ENCODE measurements around the gene RNF123.

The RNF123 gene

GRCh38 chr3:49663831-49664230, 25.5 kb upstream of the RNF123 start:
- Histone ChIP-seq H2AFZ (ENCODE audit: low read length) (no peak overlapping the region), H3K36me3 (ENCODE audit: insufficient read depth, low read length) (no peaks in the 10 kb centered on the region), H3K4me1 (ENCODE audit: insufficient read depth, low read length, severe bottlenecking) (no peaks in the 10 kb centered on the region), H3F3A (ENCODE audit: insufficient read depth, low read length) (no peaks in the 10 kb centered on the region), H3K4me3 (ENCODE audit: low read depth, low read length, poor library complexity, severe bottlenecking) (no peak overlapping the region), H3K4me2 (ENCODE audit: low read length) (no peak overlapping the region), H3K9ac (ENCODE audit: low read length) (no peak overlapping the region), H3K27ac (ENCODE audit: low read depth, low read length, poor library complexity, severe bottlenecking) (no peak overlapping the region), H3K27me3 (ENCODE audit: insufficient read depth, low read length) (no peaks in the 10 kb centered on the region), H4K20me1 (ENCODE audit: insufficient read depth, low read length) (no peaks in the 10 kb centered on the region), H3K9me3 (ENCODE audit: low read length) (no peaks in the 10 kb centered on the region), H3K9me2 (ENCODE audit: low read depth, low read length) (no peaks in the 10 kb centered on the region), H3K79me2 (ENCODE audit: insufficient read depth, low read length) (no peaks in the 10 kb centered on the region)
- no peak for TF ChIP-seq EZH2 (IDR thresholded peaks at IDR 0.05; ENCODE audit: borderline replicate concordance, low read length)
- TF ChIP-seq CTCF (IDR thresholded peaks at IDR 0.05; ENCODE audit: low read length): no peak

GRCh38 chr3:49664300-49664699, 25.1 kb upstream of the RNF123 start:
- Histone ChIP-seq H3K79me2 (ENCODE audit: insufficient read depth, low read length) (no peaks in the 10 kb centered on the region), H2AFZ (ENCODE audit: low read length) (no peak overlapping the region), H3K9me3 (ENCODE audit: low read length) (no peaks in the 10 kb centered on the region), H3K9ac (ENCODE audit: low read length) (no peak overlapping the region), H3K4me2 (ENCODE audit: low read length) (no peak overlapping the region), H4K20me1 (ENCODE audit: insufficient read depth, low read length) (no peaks in the 10 kb centered on the region), H3K27me3 (ENCODE audit: insufficient read depth, low read length) (no peaks in the 10 kb centered on the region), H3K4me1 (ENCODE audit: insufficient read depth, low read length, severe bottlenecking) (no peaks in the 10 kb centered on the region), H3K9me2 (ENCODE audit: low read depth, low read length) (no peaks in the 10 kb centered on the region), H3K36me3 (ENCODE audit: insufficient read depth, low read length) (no peaks in the 10 kb centered on the region), H3K27ac (ENCODE audit: low read depth, low read length, poor library complexity, severe bottlenecking) (no peak overlapping the region), H3K4me3 (ENCODE audit: low read depth, low read length, poor library complexity, severe bottlenecking) (no peak overlapping the region), H3F3A (ENCODE audit: insufficient read depth, low read length) (no peaks in the 10 kb centered on the region)
- TF ChIP-seq EZH2 (IDR thresholded peaks at IDR 0.05; ENCODE audit: borderline replicate concordance, low read length) (no peak), CTCF (IDR thresholded peaks at IDR 0.05; ENCODE audit: low read length) (no peak)

DNA sequence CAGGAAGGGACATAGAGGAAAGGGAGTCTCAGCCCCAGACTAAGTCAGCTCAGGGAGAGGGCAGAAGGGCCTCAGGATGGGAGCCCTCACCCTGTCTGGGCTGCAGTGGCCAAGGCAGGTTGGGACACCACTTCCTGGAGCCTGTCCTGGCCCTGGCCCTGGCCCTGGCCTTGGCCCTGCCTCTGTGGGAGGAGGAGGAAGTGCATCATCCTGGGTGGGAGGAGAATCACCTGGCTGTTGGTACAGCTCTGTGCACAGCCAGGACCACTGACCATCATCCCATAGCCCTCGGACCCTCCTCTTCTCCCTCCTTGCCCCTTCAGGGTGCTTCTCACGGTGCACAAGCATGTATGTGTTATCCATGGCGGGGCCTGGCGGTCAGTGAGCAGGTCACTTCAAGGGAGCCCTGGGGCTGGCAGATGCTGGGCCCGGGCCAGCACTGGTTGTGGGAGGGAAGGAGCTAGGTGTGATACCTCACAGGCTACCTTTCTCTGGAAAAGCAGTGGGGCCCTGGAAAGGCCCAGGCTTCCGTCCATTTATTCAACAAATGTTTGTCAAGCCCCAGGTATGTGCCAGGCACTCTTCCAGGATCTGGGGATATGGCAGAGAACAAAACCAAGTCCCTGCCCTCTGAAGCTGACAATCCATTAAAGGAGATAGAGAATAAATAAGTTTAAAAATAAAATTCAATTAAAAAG, 23.4 kb upstream of the RNF123 start:
- no peak overlapping the region for H2AFZ ChIP-seq (ENCODE audit: low read length)
- H3K27ac ChIP-seq (ENCODE audit: low read depth, low read length, poor library complexity, severe bottlenecking): no peak overlapping the region

More for the DNA sequence above, 23.4 kb upstream of the RNF123 start:
- Histone ChIP-seq H3K9ac (ENCODE audit: low read length) (no peak overlapping the region), H3K9me3 (ENCODE audit: low read length) (no peaks in the 10 kb centered on the region), H3F3A (ENCODE audit: insufficient read depth, low read length) (no peaks in the 10 kb centered on the region), H3K79me2 (ENCODE audit: insufficient read depth, low read length) (no peaks in the 10 kb centered on the region), H3K4me1 (ENCODE audit: insufficient read depth, low read length, severe bottlenecking) (no peaks in the 10 kb centered on the region), H3K4me2 (ENCODE audit: low read length) (no peak overlapping the region), H4K20me1 (ENCODE audit: insufficient read depth, low read length) (no peaks in the 10 kb centered on the region), H3K4me3 (ENCODE audit: low read depth, low read length, poor library complexity, severe bottlenecking) (no peak overlapping the region), H3K9me2 (ENCODE audit: low read depth, low read length) (no peaks in the 10 kb centered on the region), H3K27me3 (ENCODE audit: insufficient read depth, low read length) (no peaks in the 10 kb centered on the region), H3K36me3 (ENCODE audit: insufficient read depth, low read length) (no peaks in the 10 kb centered on the region)
- TF ChIP-seq CTCF (IDR thresholded peaks at IDR 0.05; ENCODE audit: low read length) (no peak), EZH2 (IDR thresholded peaks at IDR 0.05; ENCODE audit: borderline replicate concordance, low read length) (no peak)

Data from OCI-LY1 (cell line).